ENCODE measurements around the gene KRT6A. TPM values are rescaled to one million over a fixed set of nuclear protein-coding genes. Genes with fewer than 3 reads are reported as not detected.
A peak's percentile ranks its signal among the peaks of the same experiment; 100 is the strongest.

The KRT6A gene
- total and polyA plus RNA-seq, 2 of the 8 experiments (the other 6 are each of a cell fraction or from before 2014, with no cell fraction given) = 0.11 TPM; not detected in 1

GRCh38 chr12:52496590-52497071, 3.6 kb upstream of the KRT6A start (continued):
- peak; percentile 82 for TF ChIP-seq NANOG (IDR thresholded peaks at IDR 0.05; ENCODE audit: insufficient read depth, low read depth, low read length, poor library complexity, severe bottlenecking)
- TF ChIP-seq POLR2A (IDR thresholded peaks at IDR 0.05; ENCODE audit: control extremely low read depth in 1 of 2, low read depth in 2 of 2, low read length in 2 of 2) = no peak
- TF ChIP-seq CREB1 (IDR thresholded peaks at IDR 0.05) = no peak
- TF ChIP-seq CTBP2 (IDR thresholded peaks at IDR 0.05; ENCODE audit: borderline replicate concordance, insufficient read depth, insufficient read length, low read length) = peak; percentile 74
- no peak for TF ChIP-seq PHF8 (conservative IDR thresholded peaks at IDR 0.05; ENCODE audit: low read depth, low read length)
- peak; percentile 52; the same call in 1 of the 2 replicates for TF ChIP-seq JUND (IDR thresholded peaks at IDR 0.05; ENCODE audit: low read length)
- no peak for TF ChIP-seq YY1 (IDR thresholded peaks at IDR 0.05; ENCODE audit: low read depth, low read length)
- 0 out of 2 replicates have a peak, but pooled peaks have one; percentile 39 for TF ChIP-seq KDM1A (IDR thresholded peaks at IDR 0.05; ENCODE audit: borderline replicate concordance, low read length)
- TF ChIP-seq, protein P1, sequence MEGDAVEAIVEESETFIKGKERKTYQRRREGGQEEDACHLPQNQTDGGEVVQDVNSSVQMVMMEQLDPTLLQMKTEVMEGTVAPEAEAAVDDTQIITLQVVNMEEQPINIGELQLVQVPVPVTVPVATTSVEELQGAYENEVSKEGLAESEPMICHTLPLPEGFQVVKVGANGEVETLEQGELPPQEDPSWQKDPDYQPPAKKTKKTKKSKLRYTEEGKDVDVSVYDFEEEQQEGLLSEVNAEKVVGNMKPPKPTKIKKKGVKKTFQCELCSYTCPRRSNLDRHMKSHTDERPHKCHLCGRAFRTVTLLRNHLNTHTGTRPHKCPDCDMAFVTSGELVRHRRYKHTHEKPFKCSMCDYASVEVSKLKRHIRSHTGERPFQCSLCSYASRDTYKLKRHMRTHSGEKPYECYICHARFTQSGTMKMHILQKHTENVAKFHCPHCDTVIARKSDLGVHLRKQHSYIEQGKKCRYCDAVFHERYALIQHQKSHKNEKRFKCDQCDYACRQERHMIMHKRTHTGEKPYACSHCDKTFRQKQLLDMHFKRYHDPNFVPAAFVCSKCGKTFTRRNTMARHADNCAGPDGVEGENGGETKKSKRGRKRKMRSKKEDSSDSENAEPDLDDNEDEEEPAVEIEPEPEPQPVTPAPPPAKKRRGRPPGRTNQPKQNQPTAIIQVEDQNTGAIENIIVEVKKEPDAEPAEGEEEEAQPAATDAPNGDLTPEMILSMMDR (IDR thresholded peaks at IDR 0.05; ENCODE audit: control extremely low read depth in 1 of 3, insufficient read depth in 1 of 3, low read depth in 1 of 3, low read length in 3 of 3) = no peak
- no peak for TF ChIP-seq EZH2 (IDR thresholded peaks at IDR 0.05; ENCODE audit: low read depth, low read length, severe bottlenecking)
- peak; percentile 15 to 17; a peak in 1 of 3 replicates for TF ChIP-seq EP300 (IDR thresholded peaks at IDR 0.05; ENCODE audit: borderline replicate concordance in 1 of 2, low read depth in 2 of 2, low read length in 2 of 2)
- TF ChIP-seq SAP30 (IDR thresholded peaks at IDR 0.05; ENCODE audit: insufficient read depth, insufficient replicate concordance, low read length) = peak; percentile 77
- TF ChIP-seq HDAC2 (IDR thresholded peaks at IDR 0.05; ENCODE audit: borderline replicate concordance in 1 of 2, low read depth in 2 of 2, low read length in 2 of 2) = peak in 1 of 2 experiments; percentile 70; a peak in 1 of 4 replicates
- TF ChIP-seq ASH2L (IDR thresholded peaks at IDR 0.05; ENCODE audit: low read length) = no peak
- TF ChIP-seq CBX5 (IDR thresholded peaks at IDR 0.05; ENCODE audit: low read depth, low read length) = no peak
- TF ChIP-seq TBP (IDR thresholded peaks at IDR 0.05; ENCODE audit: low read depth, low read length) = no peak
- peak; percentile 29; the same call in 1 of the 2 replicates for TF ChIP-seq MAX (IDR thresholded peaks at IDR 0.05)
- TF ChIP-seq RFX5 (IDR thresholded peaks at IDR 0.05; ENCODE audit: borderline replicate concordance, low read depth, low read length) = no peak
- TF ChIP-seq MAFK (IDR thresholded peaks at IDR 0.05; ENCODE audit: low read depth, low read length) = no peak
- TF ChIP-seq FOSL1 (IDR thresholded peaks at IDR 0.05; ENCODE audit: insufficient read depth, low read depth, low read length) = no peak
- no peak for TF ChIP-seq POLR2AphosphoS5 (IDR thresholded peaks at IDR 0.05; ENCODE audit: low read depth, low read length)
- TF ChIP-seq SUZ12 (IDR thresholded peaks at IDR 0.05; ENCODE audit: low read length) = no peak
